HL-60 (cell line): ENCODE results near the gene TBC1D22B.
"Not testable (repeated sequence)": the region's sequence is repeated elsewhere in the genome, so short reads cannot be mapped to it uniquely, and the experiment has no call there.

ENCODE experiments used
- DNase-seq, 2 experiments: peaks; one replicate each; pipeline ENCODE4 v3.0.0-alpha.2; 2010 to 2020; ENCODE audit warnings: low read depth in 1 of 2, low spot score in 1 of 2
- H3K27ac ChIP-seq: fragments of 250-450 bp; sonication (Bioruptor Pico); replicated peaks from 2 replicates; pipeline ENCODE4 v1.5.1; 2020; ENCODE audit warnings: mild to moderate bottlenecking, moderate library complexity
- H3K27me3 ChIP-seq: fragments of 250-450 bp; sonication (Bioruptor Pico); 2 replicates; pipeline ENCODE4 v1.5.1; 2021; ENCODE audit warnings: mild to moderate bottlenecking, moderate library complexity; ENCODE audit not compliant: insufficient read depth, poor library complexity, severe bottlenecking
- H3K4me3 ChIP-seq: replicated peaks from 2 replicates; pipeline ENCODE4 v1.5.1; 2011; ENCODE audit warnings: mild to moderate bottlenecking, control low read depth, low read length; ENCODE audit not compliant: insufficient read depth
- CTCF ChIP-seq: IDR thresholded peaks from one replicate; pipeline ENCODE4 v1.5.1; 2011; ENCODE audit warnings: low read length, control low read depth, inconsistent platforms; ENCODE audit not compliant: insufficient read depth
- GABPA ChIP-seq: IDR thresholded peaks from 2 replicates; pipeline ENCODE4 v1.6.1; 2012; ENCODE audit warnings: low read depth
- POLR2AphosphoS5 ChIP-seq: IDR thresholded peaks from 2 replicates; pipeline ENCODE4 v1.6.1; 2012; ENCODE audit warnings: low read depth
- REST ChIP-seq: IDR thresholded peaks from 2 replicates; pipeline ENCODE4 v1.6.1; 2012; ENCODE audit warnings: low read depth; ENCODE audit not compliant: insufficient replicate concordance
- SPI1 ChIP-seq: IDR thresholded peaks from 2 replicates; pipeline ENCODE4 v1.6.1; 2012; ENCODE audit warnings: low read depth, mild to moderate bottlenecking, borderline replicate concordance

Gene TBC1D22B

GRCh38 chr6:37340639-37340943 is 83.0 kb downstream of the TBC1D22B start:
- Histone ChIP-seq H3K4me3 (no peak overlapping the region), H3K27ac (no peak overlapping the region), H3K27me3 (no peaks in the 10 kb centered on the region)
- TF ChIP-seq SPI1 (no peak), CTCF (no peak), REST (no peak), POLR2AphosphoS5 (no peak), GABPA (no peak)
- no peak for DNase-seq

GRCh38 chr6:37343248-37343647 is 85.7 kb downstream of the TBC1D22B start:
- H3K27ac ChIP-seq = no peak overlapping the region
- no peak overlapping the region for H3K4me3 ChIP-seq
- no peak for DNase-seq
- H3K27me3 ChIP-seq = no peaks in the 10 kb centered on the region
- TF ChIP-seq SPI1 (no peak), REST (no peak), GABPA (no peak), POLR2AphosphoS5 (no peak), CTCF (no peak)

GRCh38 chr6:37344308-37344707 is 86.7 kb downstream of the TBC1D22B start:
- DNase-seq = no peak
- TF ChIP-seq REST (no peak), SPI1 (no peak), POLR2AphosphoS5 (no peak), GABPA (no peak), CTCF (no peak)
- Histone ChIP-seq H3K27ac (no peak overlapping the region), H3K27me3 (no peaks in the 10 kb centered on the region), H3K4me3 (no peak overlapping the region)

GRCh38 chr6:37345804-37346203 is 88.2 kb downstream of the TBC1D22B start:
- DNase-seq, H3K27ac ChIP-seq, H3K4me3 ChIP-seq, H3K27me3 ChIP-seq: not testable (repeated sequence)
